ENCODE data around the gene DPP6.
"Not testable (repeated sequence)": the region's sequence is repeated elsewhere in the genome, so short reads cannot be mapped to it uniquely, and the experiment has no call there.

Gene DPP6

GRCh38 chr7:154666768-154667167 lies 614.6 kb downstream of the DPP6 start:
- DNase-seq (ENCODE audit: low read depth): no peak

- no peak for DNase-seq (ENCODE audit: low read depth)
These were observed 620.6 kb downstream of the DPP6 start for GRCh38 chr7:154672659-154673415.

GRCh38 chr7:154674191-154674590 lies 622.0 kb downstream of the DPP6 start:
- no peak for DNase-seq (ENCODE audit: low read depth)

GRCh38 chr7:154675560-154675959 lies 623.4 kb downstream of the DPP6 start:
- DNase-seq (ENCODE audit: low read depth): no peak

- not testable (repeated sequence) for DNase-seq (ENCODE audit: low read depth)
These were observed 623.8 kb downstream of the DPP6 start for GRCh38 chr7:154676033-154676421.

- DNase-seq (ENCODE audit: low read depth): no peak
These were observed 624.4 kb downstream of the DPP6 start for GRCh38 chr7:154676422-154677073.

- no peak for DNase-seq (ENCODE audit: low read depth)
These were observed 625.3 kb downstream of the DPP6 start for GRCh38 chr7:154677454-154677853.

GRCh38 chr7:154678001-154678550 lies 625.9 kb downstream of the DPP6 start:
- not testable (repeated sequence) for DNase-seq (ENCODE audit: low read depth)

GRCh38 chr7:154679379-154680053 lies 627.3 kb downstream of the DPP6 start:
- DNase-seq (ENCODE audit: low read depth): no peak

GRCh38 chr7:154680894-154681659 lies 628.9 kb downstream of the DPP6 start:
- DNase-seq (ENCODE audit: low read depth): no peak

GRCh38 chr7:154682003-154682402 lies 629.8 kb downstream of the DPP6 start:
- DNase-seq (ENCODE audit: low read depth): no peak

- DNase-seq (ENCODE audit: low read depth): no peak
These were observed 632.7 kb downstream of the DPP6 start for GRCh38 chr7:154684666-154685563.

GRCh38 chr7:154685564-154685901 lies 633.3 kb downstream of the DPP6 start:
- no peak for DNase-seq (ENCODE audit: low read depth)

- DNase-seq (ENCODE audit: low read depth): no peak
These were observed 634.1 kb downstream of the DPP6 start for GRCh38 chr7:154686305-154686704.

GRCh38 chr7:154688952-154689351 lies 636.8 kb downstream of the DPP6 start:
- DNase-seq (ENCODE audit: low read depth): no peak

GRCh38 chr7:154690411-154690810 lies 638.2 kb downstream of the DPP6 start:
- no peak for DNase-seq (ENCODE audit: low read depth)

- DNase-seq (ENCODE audit: low read depth): no peak
These were observed 641.5 kb downstream of the DPP6 start for GRCh38 chr7:154693661-154694060.

- DNase-seq (ENCODE audit: low read depth): no peak
These were observed 643.6 kb downstream of the DPP6 start for GRCh38 chr7:154695836-154696235.

GRCh38 chr7:154696556-154696955 lies 644.4 kb downstream of the DPP6 start:
- DNase-seq (ENCODE audit: low read depth): no peak

GRCh38 chr7:154698726-154699291 lies 646.6 kb downstream of the DPP6 start:
- DNase-seq (ENCODE audit: low read depth): no peak

- DNase-seq (ENCODE audit: low read depth): no peak
These were observed 647.2 kb downstream of the DPP6 start for GRCh38 chr7:154699417-154699816.

Measured in activated T-cell treated with anti-CD3 and anti-CD28 coated beads for 24 hours (primary cell).